Ishikawa (cell line): ENCODE results near the gene NUDCD3.
A peak's percentile ranks its signal among the peaks of the same experiment; 100 is the strongest.

Source experiments
- CEBPB ChIP-seq: IDR thresholded peaks from 2 replicates; pipeline ENCODE4 v1.6.1; 2012
- CREB1 ChIP-seq: IDR thresholded peaks from 2 replicates; pipeline ENCODE4 v1.6.1; 2012; ENCODE audit warnings: low read depth
- EGR1 ChIP-seq: IDR thresholded peaks from 2 replicates; pipeline ENCODE4 v1.6.1; 2012
- EP300 ChIP-seq: IDR thresholded peaks from 2 replicates; pipeline ENCODE4 v1.6.1; 2012; ENCODE audit warnings: borderline replicate concordance
- FOXM1 ChIP-seq: IDR thresholded peaks from 2 replicates; pipeline ENCODE4 v1.6.1; 2012; ENCODE audit warnings: low read depth, borderline replicate concordance
- MAX ChIP-seq: IDR thresholded peaks from 2 replicates; pipeline ENCODE4 v1.6.1; 2012
- NFIC ChIP-seq: IDR thresholded peaks from 2 replicates; pipeline ENCODE4 v1.6.1; 2012
- RAD21 ChIP-seq: IDR thresholded peaks from 2 replicates; pipeline ENCODE4 v1.6.1; 2012; ENCODE audit warnings: low read depth
- REST ChIP-seq: IDR thresholded peaks from 2 replicates; pipeline ENCODE4 v1.6.1; 2012; ENCODE audit warnings: low read depth, mild to moderate bottlenecking
- TAF1 ChIP-seq: IDR thresholded peaks from 2 replicates; pipeline ENCODE4 v1.6.1; 2012; ENCODE audit warnings: low read depth, mild to moderate bottlenecking
- TCF12 ChIP-seq: IDR thresholded peaks from 2 replicates; pipeline ENCODE4 v1.6.1; 2012; ENCODE audit warnings: low read depth
- TEAD4 ChIP-seq: IDR thresholded peaks from 2 replicates; pipeline ENCODE4 v1.6.1; 2012
- USF1 ChIP-seq: IDR thresholded peaks from 2 replicates; pipeline ENCODE4 v1.6.1; 2012
- YY1 ChIP-seq: IDR thresholded peaks from 2 replicates; pipeline ENCODE4 v1.6.1; 2012; ENCODE audit warnings: low read depth
- ZBTB7A ChIP-seq: IDR thresholded peaks from 2 replicates; pipeline ENCODE4 v1.6.1; 2012; ENCODE audit warnings: low read depth

Gene NUDCD3

GRCh38 chr7:44403176-44403759 lies 87.2 kb downstream of the NUDCD3 start:
- TF ChIP-seq ZBTB7A, result no peak
- TF ChIP-seq EGR1, result no peak
- no peak for TF ChIP-seq RAD21

- TF ChIP-seq TCF12 (no peak), USF1 (no peak), CEBPB (no peak), EP300 (no peak), MAX (no peak), YY1 (no peak), RAD21 (no peak), NFIC (no peak), FOXM1 (no peak), CREB1 (no peak), TAF1 (no peak), REST (no peak), ZBTB7A (no peak), TEAD4 (no peak), EGR1 (no peak)
These were observed 87.9 kb downstream of the NUDCD3 start for GRCh38 chr7:44402401-44403060.

GRCh38 chr7:44401692-44402091 lies 88.8 kb downstream of the NUDCD3 start:
- no peak for TF ChIP-seq ZBTB7A

- TF ChIP-seq TCF12 (no peak), REST (no peak), TAF1 (no peak), RAD21 (no peak), CEBPB (no peak), TEAD4 (no peak)
These were observed 90.4 kb downstream of the NUDCD3 start for GRCh38 chr7:44400033-44400511.

GRCh38 chr7:44398953-44399574 lies 91.4 kb downstream of the NUDCD3 start:
- no peak for TF ChIP-seq TCF12
- peak; percentile 52 for TF ChIP-seq REST

GRCh38 chr7:44398511-44398911 lies 91.9 kb downstream of the NUDCD3 start:
- TF ChIP-seq REST (no peak), RAD21 (no peak), CEBPB (no peak)
